Measurements from ENCODE around the gene IL6. TPM values are rescaled to one million over a fixed set of nuclear protein-coding genes. Genes with fewer than 3 reads are reported as not detected.

Gene IL6
- total and polyA plus RNA-seq, 2 donors (not counting 1 experiment from before 2014, with no cell fraction given) = 2.6 to 222 TPM

- DNase-seq (peak; percentile 52), ATAC-seq (ENCODE audit: low read depth) (peak; percentile 53)
- H4K20me1 ChIP-seq (ENCODE audit: control insufficient read depth, insufficient read depth, low read length, poor library complexity, severe bottlenecking) = no peaks in the 10 kb centered on the region
- POLR2A ChIA-PET = interaction anchor here (0.6 kb wide), 1 partner anchor 405 kb away, joined by 3 read pairs; no protein-coding TSS in a partner anchor
- H3K9me3 ChIP-seq (ENCODE audit: control extremely low read depth in 1 of 3, control insufficient read depth in 2 of 3, insufficient read depth in 1 of 3, low read length in 2 of 3) = peaks cover 0 to 5% (median 3%) of the 10 kb centered on the region in 3 donors
- H3K79me2 ChIP-seq (ENCODE audit: control insufficient read depth, insufficient read depth, low read length) = peaks cover 11% of the 10 kb centered on the region
- H3K27ac ChIP-seq (ENCODE audit: low read length in 2 of 2) = no peak overlapping the region
- no peak overlapping the region for H3K4me3 Mint-ChIP-seq
- peaks cover 9% of the 10 kb centered on the region for H3K9me3 Mint-ChIP-seq (ENCODE audit: insufficient read depth)
- H3K27ac Mint-ChIP-seq = no peak overlapping the region
- CTCF ChIA-PET = interaction anchor here (1.2 to 20.7 kb wide), 7 partner anchors 8 to 324 kb away, joined by 4 to 712 read pairs (median 10); no protein-coding TSS in a partner anchor
- H2AFZ ChIP-seq (ENCODE audit: insufficient read depth, low read depth, low read length, poor library complexity, severe bottlenecking) = no peak overlapping the region
- H3K4me3 ChIP-seq (ENCODE audit: control extremely low read depth in 1 of 5, extremely low read depth in 1 of 5, insufficient read depth in 1 of 5, low read depth in 2 of 5, low read length in 4 of 5) = no peak overlapping the region
- 0% methylated on average over 1 of the region's 4 CpGs for WGBS (ENCODE audit: insufficient coverage)
- peaks cover 19% of the 10 kb centered on the region for H3K27me3 Mint-ChIP-seq
- H3K4me2 ChIP-seq (replicated peaks; ENCODE audit: low read depth, low read length, poor library complexity, severe bottlenecking) = no peak overlapping the region
- peaks cover 0 to 6% (median 0%) of the 10 kb centered on the region in 4 experiments for H3K27me3 ChIP-seq (replicated peaks in 1 of 4; ENCODE audit: control extremely low read depth in 1 of 4, control insufficient read depth in 3 of 4, insufficient read depth in 4 of 4, low read length in 3 of 4)
- H3K9ac ChIP-seq (ENCODE audit: low read length) = no peak overlapping the region
- peak; percentile 61 for TF ChIP-seq CTCF (IDR thresholded peaks at IDR 0.05)
- no peak for TF ChIP-seq EZH2 (IDR thresholded peaks at IDR 0.05; ENCODE audit: borderline replicate concordance, insufficient read depth, low read depth, low read length, poor library complexity, severe bottlenecking)
- intact Hi-C loops (cut with micrococcal nuclease) = no loop called here
- H3K4me1 Mint-ChIP-seq = peaks cover 27% of the 10 kb centered on the region
- H3K36me3 ChIP-seq (replicated peaks in 1 of 2; ENCODE audit: control extremely low read depth in 1 of 2, control insufficient read depth in 1 of 2, extremely low read depth in 1 of 2, insufficient read depth in 2 of 2, low read length in 1 of 2) = no peaks in the 10 kb centered on the region
- H3K4me1 ChIP-seq (ENCODE audit: control insufficient read depth in 2 of 2, insufficient read depth in 2 of 2, low read length in 2 of 2) = peaks cover 21 to 27% of the 10 kb centered on the region in 2 donors
Measured at GRCh38 chr7:22732556-22733126, 5.6 kb downstream of the IL6 start.

GRCh38 chr7:22733761-22734160 lies 6.8 kb downstream of the IL6 start:
- no peak for TF ChIP-seq EZH2 (IDR thresholded peaks at IDR 0.05; ENCODE audit: borderline replicate concordance, insufficient read depth, low read depth, low read length, poor library complexity, severe bottlenecking)
- no peak for TF ChIP-seq CTCF (IDR thresholded peaks at IDR 0.05)
- Histone ChIP-seq H3K4me3 (ENCODE audit: control extremely low read depth in 1 of 5, extremely low read depth in 1 of 5, insufficient read depth in 1 of 5, low read depth in 2 of 5, low read length in 4 of 5) (no peak overlapping the region), H2AFZ (ENCODE audit: insufficient read depth, low read depth, low read length, poor library complexity, severe bottlenecking) (no peak overlapping the region), H3K4me2 (replicated peaks; ENCODE audit: low read depth, low read length, poor library complexity, severe bottlenecking) (no peak overlapping the region), H4K20me1 (ENCODE audit: control insufficient read depth, insufficient read depth, low read length, poor library complexity, severe bottlenecking) (no peaks in the 10 kb centered on the region), H3K4me1 (ENCODE audit: control insufficient read depth in 2 of 2, insufficient read depth in 2 of 2, low read length in 2 of 2) (peaks cover 10 to 16% of the 10 kb centered on the region in 2 donors), H3K79me2 (ENCODE audit: control insufficient read depth, insufficient read depth, low read length) (peaks cover 3% of the 10 kb centered on the region), H3K36me3 (replicated peaks in 1 of 2; ENCODE audit: control extremely low read depth in 1 of 2, control insufficient read depth in 1 of 2, extremely low read depth in 1 of 2, insufficient read depth in 2 of 2, low read length in 1 of 2) (no peaks in the 10 kb centered on the region), H3K9ac (ENCODE audit: low read length) (no peak overlapping the region), H3K27ac (ENCODE audit: low read length in 2 of 2) (no peak overlapping the region), H3K9me3 (ENCODE audit: control extremely low read depth in 1 of 3, control insufficient read depth in 2 of 3, insufficient read depth in 1 of 3, low read length in 2 of 3) (peaks cover 0 to 5% (median 3%) of the 10 kb centered on the region in 3 donors), H3K27me3 (replicated peaks in 1 of 4; ENCODE audit: control extremely low read depth in 1 of 4, control insufficient read depth in 3 of 4, insufficient read depth in 4 of 4, low read length in 3 of 4) (peaks cover 0 to 6% (median 0%) of the 10 kb centered on the region in 4 experiments)
- H3K27ac Mint-ChIP-seq = no peak overlapping the region
- no peak overlapping the region for H3K4me3 Mint-ChIP-seq
- peaks cover 9% of the 10 kb centered on the region for H3K9me3 Mint-ChIP-seq (ENCODE audit: insufficient read depth)
- peaks cover 19% of the 10 kb centered on the region for H3K27me3 Mint-ChIP-seq
- peaks cover 16% of the 10 kb centered on the region for H3K4me1 Mint-ChIP-seq
- no peak for DNase-seq
- CTCF ChIA-PET = interaction anchor here (1.5 to 20.7 kb wide), 4 partner anchors 11 to 321 kb away, joined by 4 to 712 read pairs (median 6); no protein-coding TSS in a partner anchor
- no peak for ATAC-seq (ENCODE audit: low read depth)
- intact Hi-C loops (cut with micrococcal nuclease) = no loop called here
- POLR2A ChIA-PET = no interaction called here
- WGBS (ENCODE audit: insufficient coverage) = no CpG with 5 or more reads among the region's 6 CpGs

All from B cell (primary cell).